Choroid plexus epithelial cell (primary cell): Measurements from ENCODE around the gene YY1AP1.
"Not testable (repeated sequence)": the region's sequence is repeated elsewhere in the genome, so short reads cannot be mapped to it uniquely, and the experiment has no call there.

Experiments used
- DNase-seq: peaks from one replicate; pipeline ENCODE4 v3.0.0-alpha.2; 2010; ENCODE audit warnings: low read depth
- H3K4me3 ChIP-seq: 2 replicates; pipeline ENCODE4 v1.5.1; 2011; ENCODE audit warnings: low read depth, mild to moderate bottlenecking, control low read depth, low read length, moderate library complexity
- TF ChIP-seq, protein P1 (sequence below): conservative IDR thresholded peaks from 2 replicates; pipeline ENCODE4 v1.5.1; 2011; ENCODE audit warnings: low read depth, mild to moderate bottlenecking, control low read depth, inconsistent platforms, low read length, moderate library complexity

Gene YY1AP1

DNA sequence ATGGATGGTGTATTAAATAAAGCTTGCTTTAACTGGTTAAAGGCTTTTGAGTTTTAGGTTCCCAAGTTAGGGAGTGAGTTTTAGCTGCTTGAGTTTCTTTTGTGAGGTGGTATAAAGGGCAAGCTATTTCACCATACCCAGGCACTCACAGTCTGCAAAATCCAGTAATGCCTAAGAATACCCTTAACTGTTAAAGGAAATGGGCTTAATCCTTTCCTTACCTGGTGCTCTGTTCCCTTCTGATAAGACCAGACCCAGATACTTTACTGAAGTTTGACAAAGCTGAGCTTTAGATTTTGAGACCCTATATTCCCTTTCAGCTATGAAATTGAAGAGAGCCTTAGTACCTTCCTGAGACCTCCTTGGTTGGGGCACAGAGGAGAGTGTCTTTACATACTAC lies 48.2 kb downstream of the YY1AP1 start:
- no peak for DNase-seq
- H3K4me3 ChIP-seq: no peak overlapping the region
- TF ChIP-seq, protein P1, sequence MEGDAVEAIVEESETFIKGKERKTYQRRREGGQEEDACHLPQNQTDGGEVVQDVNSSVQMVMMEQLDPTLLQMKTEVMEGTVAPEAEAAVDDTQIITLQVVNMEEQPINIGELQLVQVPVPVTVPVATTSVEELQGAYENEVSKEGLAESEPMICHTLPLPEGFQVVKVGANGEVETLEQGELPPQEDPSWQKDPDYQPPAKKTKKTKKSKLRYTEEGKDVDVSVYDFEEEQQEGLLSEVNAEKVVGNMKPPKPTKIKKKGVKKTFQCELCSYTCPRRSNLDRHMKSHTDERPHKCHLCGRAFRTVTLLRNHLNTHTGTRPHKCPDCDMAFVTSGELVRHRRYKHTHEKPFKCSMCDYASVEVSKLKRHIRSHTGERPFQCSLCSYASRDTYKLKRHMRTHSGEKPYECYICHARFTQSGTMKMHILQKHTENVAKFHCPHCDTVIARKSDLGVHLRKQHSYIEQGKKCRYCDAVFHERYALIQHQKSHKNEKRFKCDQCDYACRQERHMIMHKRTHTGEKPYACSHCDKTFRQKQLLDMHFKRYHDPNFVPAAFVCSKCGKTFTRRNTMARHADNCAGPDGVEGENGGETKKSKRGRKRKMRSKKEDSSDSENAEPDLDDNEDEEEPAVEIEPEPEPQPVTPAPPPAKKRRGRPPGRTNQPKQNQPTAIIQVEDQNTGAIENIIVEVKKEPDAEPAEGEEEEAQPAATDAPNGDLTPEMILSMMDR: no peak

DNA sequence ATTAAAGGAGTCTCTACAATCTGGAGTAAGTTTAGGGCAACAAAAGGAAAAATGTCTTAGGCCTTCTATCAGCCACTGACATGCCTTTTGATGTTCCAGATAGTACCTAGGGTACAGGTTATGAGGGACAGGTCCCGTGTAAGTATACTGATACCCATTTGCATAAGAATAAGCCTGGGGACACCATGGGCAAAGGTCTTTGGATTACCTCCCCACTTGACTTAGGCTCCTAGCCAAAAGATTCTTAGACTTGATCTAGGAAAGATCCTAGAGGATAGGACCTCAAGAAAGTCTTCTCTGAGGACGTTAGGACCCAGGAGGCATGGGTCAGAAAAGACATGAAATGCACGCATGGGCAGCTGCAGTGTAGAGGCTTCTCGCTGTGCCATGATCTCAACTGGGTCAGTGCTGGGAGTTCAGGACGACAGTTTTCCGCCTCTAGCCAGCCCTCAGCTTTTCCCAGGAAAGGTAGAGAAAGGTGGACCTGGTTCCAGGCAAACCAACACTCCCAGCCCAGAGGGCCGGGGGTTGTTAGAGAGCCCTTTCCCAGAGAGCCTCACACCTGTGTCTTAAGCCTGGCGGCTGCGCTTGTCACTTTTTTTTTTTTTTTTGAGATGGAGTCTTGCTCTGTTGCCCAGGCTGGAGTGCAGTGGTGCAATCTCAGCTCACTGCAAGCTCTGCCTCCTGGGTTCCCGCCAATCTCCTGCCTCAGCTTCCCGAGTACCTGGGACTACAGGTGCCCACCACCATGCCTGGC lies 52.0 kb downstream of the YY1AP1 start:
- DNase-seq: no peak
- no peak overlapping the region for H3K4me3 ChIP-seq
- TF ChIP-seq, protein P1: no peak

DNA sequence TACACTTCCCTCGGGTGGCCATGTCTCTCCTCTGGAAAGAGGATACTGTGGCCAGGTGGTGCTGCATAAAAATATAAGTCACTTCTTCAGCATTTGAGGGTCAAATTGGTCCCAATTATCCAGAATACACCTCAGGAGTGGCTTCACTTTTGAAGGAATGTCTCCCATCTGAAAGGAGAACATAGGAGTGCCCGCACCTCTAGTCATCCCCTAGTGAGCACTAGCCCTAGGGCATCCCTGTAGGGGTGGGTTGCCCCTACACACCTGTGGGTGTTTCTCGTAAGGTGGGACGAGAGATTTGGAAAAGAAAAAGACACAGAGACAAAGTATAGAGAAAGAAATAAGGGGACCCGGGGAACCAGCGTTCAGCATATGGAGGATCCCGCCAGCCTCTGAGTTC lies 62.1 kb downstream of the YY1AP1 start:
- not testable (repeated sequence) for H3K4me3 ChIP-seq

DNA sequence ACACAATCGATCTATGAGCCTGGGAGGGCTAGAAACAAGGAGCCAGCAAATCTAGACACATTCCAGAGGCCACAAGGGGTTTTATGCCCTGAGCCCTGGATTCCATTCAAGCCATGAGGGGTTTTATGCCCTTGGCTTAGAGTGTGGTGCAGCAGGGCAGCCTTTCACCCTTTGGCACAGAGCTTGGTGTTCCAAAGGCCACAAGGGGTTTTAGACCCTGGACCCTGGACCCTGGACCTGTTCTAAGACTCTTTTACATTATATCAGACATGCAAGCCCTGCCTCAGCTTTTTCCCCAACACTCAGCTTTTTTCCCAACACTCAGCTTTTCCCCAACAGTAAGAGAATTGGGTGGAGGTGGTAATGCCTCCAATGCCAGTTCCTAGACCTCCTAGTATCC lies 65.2 kb downstream of the YY1AP1 start:
- DNase-seq: no peak
- TF ChIP-seq, protein P1: no peak
- H3K4me3 ChIP-seq: no peak overlapping the region

More for the DNA sequence above, 62.1 kb downstream of the YY1AP1 start:
- not testable (repeated sequence) for DNase-seq

DNA sequence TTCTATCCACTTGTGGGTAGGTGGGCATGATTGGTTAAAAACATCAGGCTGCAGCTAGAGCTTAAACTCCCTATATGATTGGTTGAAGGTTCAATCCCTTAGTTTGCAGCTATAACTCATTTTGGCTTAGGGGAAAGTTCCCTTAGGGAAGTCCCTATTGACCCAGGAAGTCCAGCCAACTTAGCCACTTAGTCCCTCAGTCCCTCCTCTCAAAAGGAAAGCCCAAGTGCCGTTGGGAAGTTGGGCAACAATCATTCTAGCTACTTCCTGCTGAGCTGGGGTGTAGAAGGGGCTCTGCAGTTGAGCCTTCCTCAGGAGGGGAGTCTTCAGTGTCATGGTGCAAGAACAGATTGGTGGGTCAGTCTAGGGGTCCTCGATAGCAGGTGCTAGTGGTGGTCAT lies 66.4 kb downstream of the YY1AP1 start:
- H3K4me3 ChIP-seq: no peak overlapping the region
- TF ChIP-seq, protein P1: no peak
- DNase-seq: no peak

DNA sequence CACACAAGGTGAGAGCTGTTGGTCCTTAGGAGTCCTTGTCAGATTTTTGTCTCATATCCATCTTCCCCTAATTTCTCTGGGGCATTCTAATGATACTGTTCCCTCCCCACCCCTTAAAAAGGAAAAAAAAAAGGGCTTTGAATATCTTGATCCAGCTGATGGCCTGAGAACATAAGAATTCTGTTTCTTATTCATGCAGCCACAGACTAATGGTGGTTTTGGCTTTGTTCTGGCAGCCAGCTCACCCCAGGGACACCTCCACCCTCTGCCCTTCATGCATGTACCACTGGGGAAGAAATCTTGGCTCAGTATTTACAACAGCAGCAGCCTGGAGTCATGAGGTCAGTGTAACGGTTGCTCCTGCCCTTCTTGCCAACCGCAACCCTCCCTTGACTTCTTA lies 75.3 kb downstream of the YY1AP1 start:
- not testable (repeated sequence) for H3K4me3 ChIP-seq
- peak; percentile 6 for DNase-seq

DNA sequence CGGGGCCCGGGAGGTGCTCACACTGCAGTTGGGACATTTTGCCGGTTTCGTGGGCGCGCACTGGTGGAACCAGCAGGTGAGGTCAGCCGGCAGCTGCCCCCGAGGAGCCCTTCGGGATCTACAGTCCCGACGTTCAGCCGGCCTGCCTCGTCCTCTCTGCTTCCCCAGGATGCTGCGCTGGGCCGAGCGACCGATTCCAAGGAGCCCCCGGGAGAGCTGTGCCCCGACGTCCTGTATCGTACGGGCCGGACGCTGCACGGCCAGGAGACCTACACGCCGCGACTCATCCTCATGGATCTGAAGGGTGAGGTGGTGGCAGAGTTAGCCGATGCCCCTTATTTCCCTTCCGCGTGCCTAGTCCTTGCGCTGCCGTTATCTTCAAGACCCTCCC lies 78.3 kb downstream of the YY1AP1 start:
- DNase-seq: not testable (repeated sequence)
- H3K4me3 ChIP-seq: peak overlapping the region; percentile 72

DNA sequence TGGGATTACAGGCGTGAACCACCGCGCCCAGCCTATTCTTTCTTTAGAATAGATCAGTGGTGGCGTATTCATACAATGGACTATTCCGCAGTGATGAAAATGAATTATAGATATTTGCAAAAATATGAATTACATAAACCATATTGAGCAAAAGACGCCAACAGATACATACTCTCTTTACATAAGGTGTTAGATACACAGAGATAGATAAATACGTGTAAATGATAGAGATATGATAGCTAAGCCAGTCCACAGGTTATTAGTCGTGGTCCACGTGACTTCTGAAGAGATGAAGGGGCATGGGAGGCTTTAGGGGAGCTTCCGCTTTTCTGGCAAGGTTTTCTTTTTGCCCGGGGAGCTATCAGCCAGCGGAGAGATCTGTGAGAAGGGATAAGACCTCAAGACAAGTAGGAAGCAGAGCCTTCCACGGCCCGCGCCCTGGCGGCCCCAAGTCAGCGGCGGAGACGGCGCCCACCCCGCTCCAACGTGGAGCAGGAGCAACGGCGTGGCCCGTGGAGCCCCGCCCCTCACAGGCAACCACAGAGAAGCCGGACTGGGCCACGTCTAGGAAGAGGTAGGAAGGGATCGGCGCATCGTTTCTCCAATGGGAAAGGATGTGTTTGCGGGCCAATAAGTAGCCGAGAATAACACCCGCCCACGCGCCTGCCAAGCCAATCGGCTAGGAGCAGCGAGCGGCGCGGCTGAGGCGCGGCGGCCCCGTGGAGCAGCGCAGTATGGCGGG lies 78.9 kb downstream of the YY1AP1 start, which contains the start of gene MSTO1:
MSTO1 (plus strand) TSS at position 704 of the 742 bp plus-strand sequence; CDS start at position 735, 31 bp downstream.
- H3K4me3 ChIP-seq: peak within 1 kb of the TSS; percentile 72
- TF ChIP-seq, protein P1: no peak
- DNase-seq: peak; percentile 99
